ENCODE results near the gene FRYL. TPM values are rescaled to one million over a fixed set of nuclear protein-coding genes. Genes with fewer than 3 reads are reported as not detected.

The FRYL gene
- total RNA-seq, 1 experiment from 2014 or later, result 47.7 TPM

GRCh38 chr4:48556268-48556667 is 223.8 kb downstream of the FRYL start:
- H3K79me2 ChIP-seq (ENCODE audit: insufficient read depth, low read length), result no peaks in the 10 kb centered on the region
- H3K4me1 ChIP-seq (ENCODE audit: control insufficient read depth in 1 of 2, insufficient read depth in 2 of 2, low read length in 2 of 2), result no peaks in the 10 kb centered on the region
- ChIA-PET CTCF (no interaction called here), RAD21 (ENCODE audit: low non-redundant PET in 1 of 2, low total read pairs in 2 of 2, uncharacterized antibody in 2 of 2, unreplicated experiment in 2 of 2) (no interaction called here), POLR2A (no interaction called here)
- H3K9me2 ChIP-seq (ENCODE audit: insufficient read depth), result no peaks in the 10 kb centered on the region
- H2AFZ ChIP-seq (ENCODE audit: low read depth, low read length, poor library complexity, severe bottlenecking), result no peak overlapping the region
- no peaks in the 10 kb centered on the region for H3K9me3 ChIP-seq (ENCODE audit: control insufficient read depth in 1 of 2, insufficient read depth in 1 of 2, low read depth in 1 of 2, low read length in 2 of 2)
- H3K4me3 ChIP-seq (replicated peaks in 1 of 2; ENCODE audit: low read depth in 1 of 2, low read length in 2 of 2), result no peak overlapping the region
- no peak overlapping the region for H3K9ac ChIP-seq (ENCODE audit: low read length)
- H3K36me3 ChIP-seq (ENCODE audit: control insufficient read depth in 1 of 2, insufficient read depth in 2 of 2, low read length in 2 of 2), result peaks cover 0 to 14% of the 10 kb centered on the region in 2 experiments; a peak in 3 of 4 replicates
- H4K20me1 ChIP-seq (ENCODE audit: insufficient read depth), result no peaks in the 10 kb centered on the region
- no peaks in the 10 kb centered on the region for H3K27me3 ChIP-seq (ENCODE audit: insufficient read depth, low read length)
- BruUV-seq (replicated peaks), result no TSS peak
- ATAC-seq, result no peak
- no peak for DNase-seq (ENCODE audit: low read depth, low spot score)
- intact Hi-C loops (cut with micrococcal nuclease), result loop anchor here (2.0 kb wide), 1 partner anchor 407 kb away; no protein-coding TSS in a partner anchor
- H3K4me2 ChIP-seq (ENCODE audit: low read length), result no peak overlapping the region
- TF ChIP-seq ATF3 (IDR thresholded peaks at IDR 0.05) (no peak), EZH2phosphoT487 (IDR thresholded peaks at IDR 0.05; ENCODE audit: borderline replicate concordance) (no peak), ZFX (IDR thresholded peaks at IDR 0.05) (no peak), CEBPB (IDR thresholded peaks at IDR 0.05; ENCODE audit: low read depth) (no peak), SIN3A (IDR thresholded peaks at IDR 0.05; ENCODE audit: low read depth) (no peak), TCF7L2 (IDR thresholded peaks at IDR 0.05; ENCODE audit: borderline replicate concordance, extremely low read depth, insufficient read depth, insufficient read length) (no peak), EGR1 (IDR thresholded peaks at IDR 0.05; ENCODE audit: low read depth) (no peak), CTCF (IDR thresholded peaks at IDR 0.05 in 2 of 3, conservative IDR thresholded peaks at IDR 0.05 in 1 of 3; ENCODE audit: borderline replicate concordance in 1 of 3, insufficient read depth in 1 of 3, low read depth in 2 of 3, low read length in 2 of 3) (no peak), EZH2 (IDR thresholded peaks at IDR 0.05) (no peak), REST (IDR thresholded peaks at IDR 0.05; ENCODE audit: low read depth) (no peak), MAX (IDR thresholded peaks at IDR 0.05) (no peak)
- H3K27ac ChIP-seq (ENCODE audit: low read depth, low read length), result no peak overlapping the region

All from HCT116 (cell line).